MM.1S (cell line): ENCODE measurements around the gene NRAP.

Experiments used
- DNase-seq: peaks from one replicate; pipeline ENCODE4 v3.0.0-alpha.2; 2015
- H2AFZ ChIP-seq: fragments of 300-600 bp; sonication (generic); 2 replicates; pipeline ENCODE4 v1.6.0; 2016; ENCODE audit warnings: antibody characterized with exemption, low read length
- H3F3A ChIP-seq: fragments of 300-600 bp; sonication (generic); 2 replicates; pipeline ENCODE4 v1.6.1; 2016; ENCODE audit warnings: mild to moderate bottlenecking, antibody characterized with exemption, low read length, moderate library complexity, mixed read lengths; ENCODE audit not compliant: insufficient read depth
- H3K27ac ChIP-seq: fragments of 300-600 bp; sonication (generic); 2 replicates; pipeline ENCODE4 v1.5.1; 2016; ENCODE audit warnings: mild to moderate bottlenecking, low read length
- H3K27me3 ChIP-seq: fragments of 300-600 bp; sonication (generic); replicated peaks from 2 replicates; pipeline ENCODE4 v1.6.0; 2016; ENCODE audit warnings: low read length; ENCODE audit not compliant: insufficient read depth
- H3K36me3 ChIP-seq: fragments of 300-600 bp; sonication (generic); replicated peaks from 2 replicates; pipeline ENCODE4 v1.6.1; 2016; ENCODE audit warnings: mild to moderate bottlenecking, low read length, mixed read lengths; ENCODE audit not compliant: insufficient read depth
- H3K4me1 ChIP-seq: fragments of 300-600 bp; sonication (generic); 2 replicates; pipeline ENCODE4 v1.6.1; 2016; ENCODE audit warnings: low read length, mixed read lengths
- H3K4me2 ChIP-seq: fragments of 300-600 bp; sonication (generic); 2 replicates; pipeline ENCODE4 v1.6.0; 2016; ENCODE audit warnings: low read depth, low read length
- H3K4me3 ChIP-seq: fragments of 300-600 bp; sonication (generic); 2 replicates; pipeline ENCODE4 v1.5.1; 2016; ENCODE audit warnings: low read length, mixed read lengths
- H3K79me2 ChIP-seq: fragments of 300-600 bp; sonication (generic); 2 replicates; pipeline ENCODE4 v1.6.1; 2016; ENCODE audit warnings: mixed run types, low read length, mixed read lengths
- H3K9ac ChIP-seq: fragments of 300-600 bp; sonication (generic); 2 replicates; pipeline ENCODE4 v1.6.1; 2016; ENCODE audit warnings: low read length, mixed read lengths
- H3K9me2 ChIP-seq: fragments of 300-600 bp; sonication (generic); replicated peaks from 2 replicates; pipeline ENCODE4 v1.6.1; 2016; ENCODE audit warnings: mild to moderate bottlenecking, low read length, mixed read lengths; ENCODE audit not compliant: insufficient read depth
- H3K9me3 ChIP-seq: fragments of 300-600 bp; sonication (generic); replicated peaks from 2 replicates; pipeline ENCODE4 v1.6.1; 2016; ENCODE audit warnings: mild to moderate bottlenecking, low read length, mixed read lengths; ENCODE audit not compliant: insufficient read depth
- H4K20me1 ChIP-seq: fragments of 300-600 bp; sonication (generic); 2 replicates; pipeline ENCODE4 v1.6.1; 2016; ENCODE audit warnings: mild to moderate bottlenecking, low read length, moderate library complexity, mixed read lengths; ENCODE audit not compliant: insufficient read depth
- CTCF ChIP-seq: fragments of 300-600 bp; sonication (generic); IDR thresholded peaks from 2 replicates; pipeline ENCODE4 v1.5.1; 2016; ENCODE audit warnings: antibody characterized with exemption, low read length, mixed read lengths
- EZH2 ChIP-seq: fragments of 300-600 bp; sonication (generic); optimal IDR thresholded peaks from 2 replicates; pipeline ENCODE3; 2017; ENCODE audit warnings: low read depth, mild to moderate bottlenecking, antibody characterized with exemption, low read length, mixed read lengths
- EZH2phosphoT487 ChIP-seq: fragments of 300-600 bp; sonication (generic); IDR thresholded peaks from 2 replicates; pipeline ENCODE4 v1.6.1; 2018; ENCODE audit warnings: antibody characterized with exemption, low read length

NRAP gene

GRCh38 chr10:113631684-113632367 is 32.0 kb downstream of the NRAP start:
- no peaks in the 10 kb centered on the region for H4K20me1 ChIP-seq
- H3K4me3 ChIP-seq, result no peak overlapping the region
- H3F3A ChIP-seq, result no peaks in the 10 kb centered on the region
- no peak overlapping the region for H3K27ac ChIP-seq
- H2AFZ ChIP-seq, result no peak overlapping the region
- no peaks in the 10 kb centered on the region for H3K9me2 ChIP-seq
- H3K4me2 ChIP-seq, result no peak overlapping the region
- no peaks in the 10 kb centered on the region for H3K27me3 ChIP-seq
- no peaks in the 10 kb centered on the region for H3K4me1 ChIP-seq
- no peaks in the 10 kb centered on the region for H3K36me3 ChIP-seq
- H3K9ac ChIP-seq, result no peak overlapping the region
- no peak for DNase-seq
- TF ChIP-seq EZH2phosphoT487, result no peak
- no peak for TF ChIP-seq EZH2
- TF ChIP-seq CTCF, result no peak
- H3K79me2 ChIP-seq, result no peaks in the 10 kb centered on the region
- H3K9me3 ChIP-seq, result no peaks in the 10 kb centered on the region

GRCh38 chr10:113630929-113631533 is 32.8 kb downstream of the NRAP start:
- Histone ChIP-seq H3K27me3 (no peaks in the 10 kb centered on the region), H3F3A (no peaks in the 10 kb centered on the region), H3K9ac (no peak overlapping the region), H3K4me2 (no peak overlapping the region), H4K20me1 (no peaks in the 10 kb centered on the region), H3K9me2 (no peaks in the 10 kb centered on the region), H3K79me2 (no peaks in the 10 kb centered on the region), H3K27ac (no peak overlapping the region), H3K9me3 (no peaks in the 10 kb centered on the region), H3K4me3 (no peak overlapping the region), H2AFZ (no peak overlapping the region), H3K4me1 (no peaks in the 10 kb centered on the region), H3K36me3 (no peaks in the 10 kb centered on the region)
- TF ChIP-seq CTCF (no peak), EZH2 (no peak), EZH2phosphoT487 (no peak)
- DNase-seq, result no peak

- no peaks in the 10 kb centered on the region for H3K36me3 ChIP-seq
- DNase-seq, result no peak
- H3K9ac ChIP-seq, result no peak overlapping the region
- no peaks in the 10 kb centered on the region for H3K4me1 ChIP-seq
- no peaks in the 10 kb centered on the region for H3K9me3 ChIP-seq
- no peaks in the 10 kb centered on the region for H4K20me1 ChIP-seq
- no peaks in the 10 kb centered on the region for H3K79me2 ChIP-seq
- H3K27ac ChIP-seq, result no peak overlapping the region
- H3K9me2 ChIP-seq, result no peaks in the 10 kb centered on the region
- TF ChIP-seq CTCF (no peak), EZH2 (no peak), EZH2phosphoT487 (no peak)
- no peaks in the 10 kb centered on the region for H3K27me3 ChIP-seq
- no peak overlapping the region for H2AFZ ChIP-seq
- no peaks in the 10 kb centered on the region for H3F3A ChIP-seq
- H3K4me2 ChIP-seq, result no peak overlapping the region
- no peak overlapping the region for H3K4me3 ChIP-seq
These were observed 35.2 kb downstream of the NRAP start for GRCh38 chr10:113628607-113629153.
